Glomerular endothelial cell (primary cell): ENCODE results near the gene AP4S1. TPM values are rescaled to one million over a fixed set of nuclear protein-coding genes. Genes with fewer than 3 reads are reported as not detected.
"Not testable (repeated sequence)": the region's sequence is repeated elsewhere in the genome, so short reads cannot be mapped to it uniquely, and the experiment has no call there.

ENCODE experiments used
- DNase-seq: peaks from one replicate; pipeline ENCODE4 v3.0.0-alpha.2; 2011; ENCODE audit warnings: low read depth, low spot score; ENCODE audit errors: extremely low read depth
- total RNA-seq: library from RNA; depleted of rRNA; stranded (reverse); fragments of >200 nt; gene quantifications from 2 replicates; pipeline ENCODE4 v1.2.3, GENCODE V29; 2015

Gene AP4S1
- total RNA-seq, 1 donor from 2014 or later: 3.7 TPM

GRCh38 chr14:31038521-31039166 lies 13.2 kb downstream of the AP4S1 start:
- DNase-seq: peak; percentile 71

- DNase-seq: no peak
These were observed 16.9 kb downstream of the AP4S1 start for GRCh38 chr14:31042300-31042699.

DNA sequence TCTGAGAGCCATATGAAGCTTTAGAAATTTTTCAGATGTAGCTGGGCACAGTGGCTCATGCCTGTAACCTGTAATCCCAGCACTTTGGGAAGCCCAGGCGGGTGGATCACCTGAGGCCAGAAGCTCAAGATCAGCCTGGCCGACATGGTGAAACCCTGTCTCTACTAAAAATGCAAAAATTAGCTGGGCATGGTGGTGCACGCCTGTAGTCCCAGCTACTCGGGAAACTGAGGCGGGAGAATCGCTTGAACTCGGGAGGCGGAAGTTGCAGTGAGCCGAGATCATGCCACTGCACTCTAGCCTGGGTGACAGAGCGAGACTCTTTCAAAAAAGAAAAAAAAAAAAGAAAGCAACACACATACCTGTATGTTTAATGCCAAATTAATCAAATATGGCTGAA lies 17.4 kb downstream of the AP4S1 start:
- not testable (repeated sequence) for DNase-seq

- DNase-seq: no peak
These were observed 17.9 kb downstream of the AP4S1 start for GRCh38 chr14:31043379-31043778.

- no peak for DNase-seq
These were observed 20.1 kb downstream of the AP4S1 start for GRCh38 chr14:31045501-31046080.

- no peak for DNase-seq
These were observed 22.1 kb downstream of the AP4S1 start for GRCh38 chr14:31047503-31047902.

- no peak for DNase-seq
These were observed 25.6 kb downstream of the AP4S1 start for GRCh38 chr14:31051023-31051422.

GRCh38 chr14:31051511-31051910 lies 26.1 kb downstream of the AP4S1 start:
- DNase-seq: no peak

GRCh38 chr14:31052905-31053586 lies 27.6 kb downstream of the AP4S1 start:
- DNase-seq: not testable (repeated sequence)

GRCh38 chr14:31057035-31057434 lies 31.6 kb downstream of the AP4S1 start:
- DNase-seq: no peak

DNA sequence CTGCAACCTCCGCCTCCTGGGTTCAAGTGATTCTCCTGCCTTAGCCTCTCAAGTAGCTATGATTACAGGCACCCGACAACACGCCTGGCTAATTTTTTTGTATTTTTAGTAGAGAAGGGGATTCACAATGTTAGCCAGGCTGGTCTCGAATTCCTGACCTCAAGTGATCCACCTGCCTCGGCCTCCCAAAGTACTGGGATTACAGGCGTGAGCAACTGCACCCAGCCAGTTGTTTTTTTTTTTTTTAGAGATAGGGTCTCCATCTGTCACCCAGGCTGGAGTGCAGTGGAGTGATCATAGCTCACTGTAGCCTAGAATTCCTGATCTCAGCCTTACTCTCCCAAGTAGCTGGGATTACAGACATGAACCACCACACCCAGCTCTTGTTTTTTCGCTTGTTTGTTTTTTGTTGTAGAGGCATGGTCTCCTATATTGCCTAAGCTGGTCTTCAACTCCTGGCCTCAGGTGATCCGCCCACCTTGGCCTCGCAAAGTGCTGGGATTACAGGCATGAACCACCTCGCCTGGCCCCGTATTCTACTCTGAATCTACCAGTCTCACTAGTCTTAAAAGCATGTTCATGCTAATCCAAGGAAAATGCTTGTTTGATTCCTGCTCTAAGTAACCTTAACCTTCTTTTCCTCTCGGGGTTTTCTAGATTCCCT lies 32.4 kb downstream of the AP4S1 start:
- no peak for DNase-seq

GRCh38 chr14:31059152-31059924 lies 33.9 kb downstream of the AP4S1 start:
- no peak for DNase-seq

- no peak for DNase-seq
These were observed 34.9 kb downstream of the AP4S1 start for GRCh38 chr14:31060253-31060875.

GRCh38 chr14:31062908-31063307 lies 37.5 kb downstream of the AP4S1 start:
- DNase-seq: not testable (repeated sequence)

DNA sequence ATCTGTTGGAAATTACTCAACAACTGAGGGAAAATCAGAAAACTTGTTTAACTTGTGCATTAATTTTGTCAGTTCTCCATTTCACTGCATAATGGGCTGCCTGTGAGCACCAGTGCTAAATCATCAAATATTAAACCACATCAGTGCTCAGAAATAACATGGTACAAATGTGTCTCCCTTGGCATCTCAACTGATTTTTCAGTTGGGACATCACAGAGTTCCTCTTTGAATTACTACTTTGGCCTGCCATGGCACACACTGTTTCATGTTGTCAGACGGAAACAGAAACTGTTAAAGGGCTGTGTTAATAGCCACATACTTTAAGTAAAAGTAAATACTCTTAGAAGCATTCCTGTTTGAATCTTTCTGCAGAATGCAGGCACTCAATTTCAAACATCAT lies 42.8 kb downstream of the AP4S1 start:
- no peak for DNase-seq

GRCh38 chr14:31069343-31069742 lies 43.9 kb downstream of the AP4S1 start:
- DNase-seq: no peak

DNA sequence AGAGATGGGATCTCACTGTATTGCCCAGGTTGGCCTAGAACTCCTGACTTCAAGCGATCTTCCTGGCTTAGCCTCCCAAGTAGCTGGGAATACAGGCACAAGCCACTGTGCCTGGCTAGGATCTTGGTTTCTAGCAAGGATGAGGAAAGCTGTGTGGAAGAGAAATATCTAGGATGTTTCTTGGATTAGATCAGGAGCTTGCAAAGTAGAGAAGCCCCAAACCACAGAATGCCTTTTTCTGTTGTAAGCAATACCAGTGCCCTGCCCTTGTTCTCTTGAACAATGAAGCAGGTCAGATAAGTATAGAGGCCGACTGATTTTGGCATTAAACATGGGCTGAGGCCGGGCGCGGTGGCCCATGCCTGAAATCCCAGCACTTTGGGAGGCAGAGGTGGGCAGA lies 45.0 kb downstream of the AP4S1 start:
- DNase-seq: no peak

GRCh38 chr14:31071151-31071550 lies 45.7 kb downstream of the AP4S1 start:
- DNase-seq: no peak

DNA sequence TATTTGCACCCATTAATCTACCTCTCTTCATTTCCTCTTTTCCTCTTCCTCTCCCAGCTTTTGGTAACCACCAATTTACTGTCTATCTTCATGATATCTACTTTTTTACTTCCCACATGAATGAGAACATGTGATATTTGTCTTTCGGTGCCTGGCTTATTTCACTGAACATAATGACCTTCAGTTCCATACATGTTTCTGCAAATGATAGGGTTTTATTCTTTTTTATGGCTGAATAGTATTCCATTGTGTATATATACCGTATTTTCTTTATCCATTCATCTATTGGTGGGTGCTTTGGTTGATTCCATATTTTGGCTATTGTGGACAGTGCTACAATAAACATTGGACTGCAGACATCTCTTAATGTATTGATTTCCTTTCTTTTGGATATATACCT lies 49.7 kb downstream of the AP4S1 start:
- no peak for DNase-seq

DNA sequence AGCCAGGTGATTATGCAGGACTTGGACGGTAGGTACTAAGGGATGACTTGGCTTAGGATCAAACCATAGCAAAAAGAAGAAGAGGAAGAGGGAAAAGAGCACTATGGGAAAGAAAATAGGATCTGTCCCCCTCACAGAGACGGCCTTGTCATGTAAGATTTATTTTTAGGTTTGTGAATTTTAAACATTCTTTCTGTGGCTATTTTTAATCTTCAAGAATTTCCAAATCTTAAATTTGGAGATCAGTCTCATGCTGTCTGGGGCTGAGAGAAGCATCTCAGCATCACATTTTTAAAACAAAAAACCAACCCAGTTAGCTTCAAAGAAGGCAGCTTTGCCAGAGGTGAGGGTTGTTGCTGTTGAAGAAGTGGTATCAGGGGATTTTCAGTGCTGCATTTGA lies 53.3 kb downstream of the AP4S1 start:
- DNase-seq: no peak
